H1 (cell line): ENCODE measurements around the gene SIGLEC7. TPM values are rescaled to one million over a fixed set of nuclear protein-coding genes. Genes with fewer than 3 reads are reported as not detected.
A peak's percentile ranks its signal among the peaks of the same experiment; 100 is the strongest.

Experiments
- ASH2L ChIP-seq: fragments of 200-600, 300-600 bp; sonication (generic); IDR thresholded peaks from one replicate; pipeline ENCODE4 v1.7.1; 2017; ENCODE audit warnings: low read length
- CBX5 ChIP-seq: fragments of 300-800, 300-1000 bp; sonication (generic); IDR thresholded peaks from 2 replicates; pipeline ENCODE4 v1.7.1; 2016; ENCODE audit warnings: antibody characterized with exemption, low read length, low read depth
- FOSL1 ChIP-seq: IDR thresholded peaks from 2 replicates; pipeline ENCODE4 v1.6.1; 2011; ENCODE audit warnings: mild to moderate bottlenecking, low read depth, low read length, moderate library complexity; ENCODE audit not compliant: insufficient read depth
- GABPA ChIP-seq: IDR thresholded peaks from 2 replicates; pipeline ENCODE4 v1.6.1; 2011; ENCODE audit warnings: mild to moderate bottlenecking, low read length, moderate library complexity, borderline replicate concordance; ENCODE audit not compliant: insufficient read depth
- HDAC2 ChIP-seq, 2 experiments: fragments of 300-600 bp in 1 of 2; sonication (generic) in 1 of 2; IDR thresholded peaks; 2 replicates each; pipeline ENCODE4 v1.6.1; 2011 to 2012; ENCODE audit warnings: low read depth in 2 of 2, low read length in 2 of 2, mild to moderate bottlenecking in 2 of 2, moderate library complexity in 2 of 2, borderline replicate concordance in 1 of 2, inconsistent platforms in 1 of 2
- RBBP5 ChIP-seq: IDR thresholded peaks from 2 replicates; pipeline ENCODE4 v1.7.1; 2012; ENCODE audit warnings: low read depth, mild to moderate bottlenecking, inconsistent platforms, low read length, moderate library complexity, borderline replicate concordance
- SIRT6 ChIP-seq: IDR thresholded peaks from one replicate; pipeline ENCODE4 v1.7.1; 2012; ENCODE audit warnings: low read length, inconsistent platforms
- SP2 ChIP-seq: IDR thresholded peaks from 2 replicates; pipeline ENCODE4 v1.6.1; 2012; ENCODE audit warnings: mild to moderate bottlenecking, low read length, inconsistent platforms
- TBP ChIP-seq: IDR thresholded peaks from 2 replicates; pipeline ENCODE4 v1.6.1; 2011; ENCODE audit warnings: low read depth, low read length, improper control_type of control experiment
- TEAD4 ChIP-seq: IDR thresholded peaks from 2 replicates; pipeline ENCODE4 v1.6.1; 2012; ENCODE audit warnings: low read depth, low read length, inconsistent platforms, mixed read lengths
- ZNF274 ChIP-seq: IDR thresholded peaks from 2 replicates; pipeline ENCODE4 v1.7.0; 2012; ENCODE audit warnings: low read length, borderline replicate concordance; ENCODE audit errors: extremely low read depth
- polyA plus RNA-seq, 7 experiments: library from polyadenylated mRNA; depleted of rRNA in 3 of 7; stranded (reverse) in 5 of 7; unstranded in 2 of 7; fragments of >200 nt in 5 of 7; fragments of 200-250 nt in 2 of 7; gene quantifications; 1 replicate in 5 of 7; 2 replicates in 1 of 7; 4 replicates in 1 of 7; pipeline versions ENCODE4 v1.2.1 to v1.2.3, GENCODE V29; 2011 to 2013; ENCODE audit warnings: missing spikeins in 2 of 7, mixed read lengths in 2 of 7
- total RNA-seq: library from RNA; stranded (reverse); fragmentation: NEBNext Ultra II Directional; extraction: Animal tissue kit (Norgen Biotek cat#: 25700); gene quantifications from 2 replicates; pipeline ENCODE4 v1.2.1, GENCODE V29; 2021
- TF ChIP-seq, protein P1 (sequence below): IDR thresholded peaks from 2 replicates; pipeline ENCODE4 v1.6.1; 2011; ENCODE audit warnings: low read length, improper control_type of control experiment
- TF ChIP-seq, protein P2 (sequence below): IDR thresholded peaks from 2 replicates; pipeline ENCODE4 v1.6.1; 2012; ENCODE audit warnings: low read length, inconsistent platforms
- TF ChIP-seq, protein P3 (sequence below), 3 experiments: IDR thresholded peaks; 1 replicate in 2 of 3; 2 replicates in 1 of 3; pipeline versions ENCODE4 v1.5.1 to v1.6.1; 2011; ENCODE audit warnings: low read length in 3 of 3, mild to moderate bottlenecking in 3 of 3, inconsistent platforms in 2 of 3, low read depth in 1 of 3, moderate library complexity in 1 of 3; ENCODE audit not compliant: insufficient read depth in 1 of 3; ENCODE audit errors: control extremely low read depth in 1 of 3

The SIGLEC7 gene
- total and polyA plus RNA-seq, 2 of the 8 experiments (the other 6 are each of a cell fraction or from before 2014, with no cell fraction given), result not detected

DNA sequence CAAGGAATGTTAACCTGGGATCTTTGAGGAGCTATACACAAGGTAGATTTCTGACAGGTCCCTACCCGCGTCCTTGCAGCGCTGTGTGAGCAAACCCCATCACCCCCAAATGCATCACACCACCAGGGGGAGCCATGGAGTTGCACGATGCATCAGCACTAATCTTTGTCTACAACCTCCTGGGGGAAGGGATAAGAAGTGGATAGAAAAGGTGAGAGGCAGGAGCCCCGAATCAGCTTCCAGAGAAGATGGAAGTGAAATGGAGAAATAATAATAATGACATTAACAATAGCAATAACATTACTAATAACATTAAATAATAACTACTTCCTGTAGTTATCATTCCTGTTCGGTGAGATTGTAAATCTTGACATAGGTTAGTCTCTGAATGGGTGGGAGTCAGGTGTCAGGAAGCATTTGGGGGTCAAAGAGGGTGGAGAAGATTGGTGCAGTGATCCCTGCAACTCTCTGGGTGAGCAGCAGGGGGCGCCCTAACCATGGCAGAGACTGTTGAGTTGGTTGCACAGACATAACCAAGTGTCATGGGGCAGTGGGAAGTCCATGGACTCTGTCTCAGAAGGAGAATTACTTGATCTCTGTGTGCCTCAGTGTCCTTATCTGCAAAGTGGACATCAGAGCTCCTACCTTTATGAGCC is 16.5 kb downstream of the SIGLEC7 start (continued):
- TF ChIP-seq, protein P1, sequence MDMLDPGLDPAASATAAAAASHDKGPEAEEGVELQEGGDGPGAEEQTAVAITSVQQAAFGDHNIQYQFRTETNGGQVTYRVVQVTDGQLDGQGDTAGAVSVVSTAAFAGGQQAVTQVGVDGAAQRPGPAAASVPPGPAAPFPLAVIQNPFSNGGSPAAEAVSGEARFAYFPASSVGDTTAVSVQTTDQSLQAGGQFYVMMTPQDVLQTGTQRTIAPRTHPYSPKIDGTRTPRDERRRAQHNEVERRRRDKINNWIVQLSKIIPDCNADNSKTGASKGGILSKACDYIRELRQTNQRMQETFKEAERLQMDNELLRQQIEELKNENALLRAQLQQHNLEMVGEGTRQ, result no peak
- TF ChIP-seq TBP (no peak), FOSL1 (no peak), ASH2L (no peak), GABPA (no peak), SIRT6 (no peak), RBBP5 (no peak), HDAC2 (IDR thresholded peaks at IDR 0.05; ENCODE audit: borderline replicate concordance in 1 of 2, low read depth in 2 of 2, low read length in 2 of 2) (no peak), TEAD4 (no peak), CBX5 (no peak), SP2 (no peak), ZNF274 (no peak)
- TF ChIP-seq, protein P2, sequence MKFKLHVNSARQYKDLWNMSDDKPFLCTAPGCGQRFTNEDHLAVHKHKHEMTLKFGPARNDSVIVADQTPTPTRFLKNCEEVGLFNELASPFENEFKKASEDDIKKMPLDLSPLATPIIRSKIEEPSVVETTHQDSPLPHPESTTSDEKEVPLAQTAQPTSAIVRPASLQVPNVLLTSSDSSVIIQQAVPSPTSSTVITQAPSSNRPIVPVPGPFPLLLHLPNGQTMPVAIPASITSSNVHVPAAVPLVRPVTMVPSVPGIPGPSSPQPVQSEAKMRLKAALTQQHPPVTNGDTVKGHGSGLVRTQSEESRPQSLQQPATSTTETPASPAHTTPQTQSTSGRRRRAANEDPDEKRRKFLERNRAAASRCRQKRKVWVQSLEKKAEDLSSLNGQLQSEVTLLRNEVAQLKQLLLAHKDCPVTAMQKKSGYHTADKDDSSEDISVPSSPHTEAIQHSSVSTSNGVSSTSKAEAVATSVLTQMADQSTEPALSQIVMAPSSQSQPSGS, result no peak
- TF ChIP-seq, protein P3, sequence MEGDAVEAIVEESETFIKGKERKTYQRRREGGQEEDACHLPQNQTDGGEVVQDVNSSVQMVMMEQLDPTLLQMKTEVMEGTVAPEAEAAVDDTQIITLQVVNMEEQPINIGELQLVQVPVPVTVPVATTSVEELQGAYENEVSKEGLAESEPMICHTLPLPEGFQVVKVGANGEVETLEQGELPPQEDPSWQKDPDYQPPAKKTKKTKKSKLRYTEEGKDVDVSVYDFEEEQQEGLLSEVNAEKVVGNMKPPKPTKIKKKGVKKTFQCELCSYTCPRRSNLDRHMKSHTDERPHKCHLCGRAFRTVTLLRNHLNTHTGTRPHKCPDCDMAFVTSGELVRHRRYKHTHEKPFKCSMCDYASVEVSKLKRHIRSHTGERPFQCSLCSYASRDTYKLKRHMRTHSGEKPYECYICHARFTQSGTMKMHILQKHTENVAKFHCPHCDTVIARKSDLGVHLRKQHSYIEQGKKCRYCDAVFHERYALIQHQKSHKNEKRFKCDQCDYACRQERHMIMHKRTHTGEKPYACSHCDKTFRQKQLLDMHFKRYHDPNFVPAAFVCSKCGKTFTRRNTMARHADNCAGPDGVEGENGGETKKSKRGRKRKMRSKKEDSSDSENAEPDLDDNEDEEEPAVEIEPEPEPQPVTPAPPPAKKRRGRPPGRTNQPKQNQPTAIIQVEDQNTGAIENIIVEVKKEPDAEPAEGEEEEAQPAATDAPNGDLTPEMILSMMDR (IDR thresholded peaks at IDR 0.05; ENCODE audit: control extremely low read depth in 1 of 3, insufficient read depth in 1 of 3, low read depth in 1 of 3, low read length in 3 of 3), result peak; percentile 84 to 91 (median 89)
